Muscle of back (tissue), 11 donors: Measurements from ENCODE around the gene FAM83G. TPM values are rescaled to one million over a fixed set of nuclear protein-coding genes. Genes with fewer than 3 reads are reported as not detected.
"Not testable (repeated sequence)": the region's sequence is repeated elsewhere in the genome, so short reads cannot be mapped to it uniquely, and the experiment has no call there.

Source experiments
- DNase-seq, 3 donors: peaks; one replicate each; pipeline versions ENCODE4 v3.0.0 to v3.0.0-alpha.2; 2013
- polyA plus RNA-seq, 10 donors: library from polyadenylated mRNA; unstranded; fragments of 120-200 nt; gene quantifications; one replicate each; pipeline ENCODE4 v1.2.1, GENCODE V29; 2013; ENCODE audit not compliant: insufficient read length in 10 of 10

FAM83G gene
- polyA plus RNA-seq, 10 donors = 0.06 to 1.8 (median 0.24) TPM

GRCh38 chr17:18954321-18954720 is 50.2 kb downstream of the FAM83G start:
- DNase-seq = no peak

GRCh38 chr17:18953231-18953728 is 51.3 kb downstream of the FAM83G start:
- no peak for DNase-seq

- DNase-seq = no peak
Measured at GRCh38 chr17:18951941-18952842, 52.4 kb downstream of the FAM83G start, which contains the start of gene SLC5A10. Gene SLC5A10 (plus strand): TSS chr17:18952165. CDS start chr17:18952206, 41 bp downstream.

- DNase-seq = no peak
Measured at GRCh38 chr17:18950944-18951905, 53.3 kb downstream of the FAM83G start.

- DNase-seq = no peak
Measured at GRCh38 chr17:18950346-18950745, 54.2 kb downstream of the FAM83G start.

- DNase-seq = no peak
Measured at GRCh38 chr17:18949566-18949965, 55.0 kb downstream of the FAM83G start.

- no peak for DNase-seq
Measured at GRCh38 chr17:18948476-18949006, 56.0 kb downstream of the FAM83G start.

- DNase-seq = no peak
Measured at GRCh38 chr17:18947866-18948265, 56.7 kb downstream of the FAM83G start.

GRCh38 chr17:18946536-18946935 is 58.0 kb downstream of the FAM83G start:
- no peak for DNase-seq

- no peak for DNase-seq
Measured at GRCh38 chr17:18944646-18945045, 59.9 kb downstream of the FAM83G start.

GRCh38 chr17:18938692-18939023 is 65.9 kb downstream of the FAM83G start:
- no peak for DNase-seq

- no peak for DNase-seq
Measured at GRCh38 chr17:18937981-18938691, 66.4 kb downstream of the FAM83G start.

GRCh38 chr17:18933102-18934058 is 71.2 kb downstream of the FAM83G start:
- DNase-seq = no peak

- no peak for DNase-seq
Measured at GRCh38 chr17:18932360-18933055, 72.1 kb downstream of the FAM83G start.

GRCh38 chr17:18928628-18929125 is 75.9 kb downstream of the FAM83G start:
- no peak for DNase-seq

- no peak for DNase-seq
Measured at GRCh38 chr17:18925187-18925586, 79.4 kb downstream of the FAM83G start.

- not testable (repeated sequence) for DNase-seq
Measured at GRCh38 chr17:18922596-18922995, 82.0 kb downstream of the FAM83G start.

GRCh38 chr17:18921912-18922451 is 82.6 kb downstream of the FAM83G start:
- peak in 1 of 3 donors; percentile 12 for DNase-seq

GRCh38 chr17:18921485-18921884 is 83.1 kb downstream of the FAM83G start:
- no peak for DNase-seq
